ENCODE measurements around the gene EIF3A. TPM values are rescaled to one million over a fixed set of nuclear protein-coding genes. Genes with fewer than 3 reads are reported as not detected.

The EIF3A gene
- total RNA-seq, 1 donor from 2014 or later, result 94.7 TPM

DNA sequence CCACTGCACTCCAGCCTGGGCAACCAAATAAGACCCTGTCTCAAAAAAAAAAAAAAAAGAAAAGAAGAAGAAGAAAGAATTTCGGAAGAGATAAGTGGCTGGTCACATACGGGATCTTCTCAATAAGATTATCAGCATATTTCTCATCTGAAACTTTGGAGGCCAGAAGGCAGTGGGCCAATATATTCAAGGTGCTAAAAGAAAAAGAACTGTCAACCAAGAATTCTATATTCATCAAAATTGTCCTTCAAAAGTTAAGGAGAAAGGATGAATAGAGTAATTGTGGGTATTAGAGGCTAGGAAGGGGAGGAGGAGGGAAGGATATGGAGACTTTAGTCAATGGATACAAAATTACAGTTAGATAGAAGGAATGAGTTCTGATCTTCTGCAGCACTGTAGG lies 95.0 kb downstream of the EIF3A start:
- Histone ChIP-seq H3K4me1 (no peaks in the 10 kb centered on the region), H3K27ac (no peak overlapping the region), H3K27me3 (ENCODE audit: low read depth) (no peaks in the 10 kb centered on the region), H3K4me3 (no peak overlapping the region), H3K36me3 (no peaks in the 10 kb centered on the region), H3K9me3 (peaks cover 8% of the 10 kb centered on the region)
- intact Hi-C loops (cut with DNase I), result no loop called here
- ATAC-seq, result no peak
- TF ChIP-seq, protein P1, sequence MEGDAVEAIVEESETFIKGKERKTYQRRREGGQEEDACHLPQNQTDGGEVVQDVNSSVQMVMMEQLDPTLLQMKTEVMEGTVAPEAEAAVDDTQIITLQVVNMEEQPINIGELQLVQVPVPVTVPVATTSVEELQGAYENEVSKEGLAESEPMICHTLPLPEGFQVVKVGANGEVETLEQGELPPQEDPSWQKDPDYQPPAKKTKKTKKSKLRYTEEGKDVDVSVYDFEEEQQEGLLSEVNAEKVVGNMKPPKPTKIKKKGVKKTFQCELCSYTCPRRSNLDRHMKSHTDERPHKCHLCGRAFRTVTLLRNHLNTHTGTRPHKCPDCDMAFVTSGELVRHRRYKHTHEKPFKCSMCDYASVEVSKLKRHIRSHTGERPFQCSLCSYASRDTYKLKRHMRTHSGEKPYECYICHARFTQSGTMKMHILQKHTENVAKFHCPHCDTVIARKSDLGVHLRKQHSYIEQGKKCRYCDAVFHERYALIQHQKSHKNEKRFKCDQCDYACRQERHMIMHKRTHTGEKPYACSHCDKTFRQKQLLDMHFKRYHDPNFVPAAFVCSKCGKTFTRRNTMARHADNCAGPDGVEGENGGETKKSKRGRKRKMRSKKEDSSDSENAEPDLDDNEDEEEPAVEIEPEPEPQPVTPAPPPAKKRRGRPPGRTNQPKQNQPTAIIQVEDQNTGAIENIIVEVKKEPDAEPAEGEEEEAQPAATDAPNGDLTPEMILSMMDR (IDR thresholded peaks at IDR 0.05), result no peak
- DNase-seq, result no peak

Other genes starting within 250 kb of the EIF3A start
- gene NANOS1, start 51.1 kb downstream of the EIF3A start, total RNA-seq, result 1.9 TPM
- 33.8 TPM for gene DENND10, start 23.3 kb upstream of the EIF3A start, total RNA-seq
- 14.6 TPM for gene SFXN4, start 84.9 kb upstream of the EIF3A start, total RNA-seq
- gene PRDX3, start 98.0 kb upstream of the EIF3A start, total RNA-seq, result 82.0 TPM
- gene GRK5, start 126.8 kb upstream of the EIF3A start, total RNA-seq, result 68.7 TPM